Purkinje cell (primary cell): ENCODE measurements around the gene LYZL4. TPM values are rescaled to one million over a fixed set of nuclear protein-coding genes. Genes with fewer than 3 reads are reported as not detected.

Source experiments
- polyA plus RNA-seq: library from polyadenylated mRNA; unstranded; fragments of >200 nt; fragmentation: Nextera tagmentation; gene quantifications from 2 replicates; pipeline ENCODE4 v1.2.1, GENCODE V29; 2014

Gene LYZL4, protein sequence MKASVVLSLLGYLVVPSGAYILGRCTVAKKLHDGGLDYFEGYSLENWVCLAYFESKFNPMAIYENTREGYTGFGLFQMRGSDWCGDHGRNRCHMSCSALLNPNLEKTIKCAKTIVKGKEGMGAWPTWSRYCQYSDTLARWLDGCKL
- polyA plus RNA-seq, result not detected in 2 replicates

GRCh38 chr3:42410370-42411131, at the start of gene LYZL4:
LYZL4 (minus strand) TSS chr3:42410610; CDS start chr3:42407251, 3,359 bp downstream.

Other genes starting within 250 kb of the LYZL4 start
- gene CCK, start 144.4 kb downstream of the LYZL4 start, polyA plus RNA-seq, result 294 TPM in 1 of 2 replicates, not detected in the other
- 0.41 and 6.1 TPM in 2 replicates for gene VIPR1, start 92.0 kb upstream of the LYZL4 start, polyA plus RNA-seq
- 38.6 and 54.1 TPM in 2 replicates for gene SEC22C, start 171.4 kb upstream of the LYZL4 start, polyA plus RNA-seq
- 197 and 237 TPM in 2 replicates for gene SS18L2, start 180.2 kb upstream of the LYZL4 start, polyA plus RNA-seq
- gene NKTR, start 190.1 kb upstream of the LYZL4 start, polyA plus RNA-seq, result 25.9 and 30.6 TPM in 2 replicates
- 0.31 TPM in 1 of 2 replicates, not detected in the other for gene ZBTB47, start 243.1 kb upstream of the LYZL4 start, polyA plus RNA-seq